K562 (cell line): ENCODE measurements around the gene YPEL1. TPM values are rescaled to one million over a fixed set of nuclear protein-coding genes. Genes with fewer than 3 reads are reported as not detected.

Source experiments
- BHLHE40 ChIP-seq: IDR thresholded peaks from 2 replicates; pipeline ENCODE4 v1.6.1; 2011; ENCODE audit warnings: low read length, improper control_type of control experiment
- CBX8 ChIP-seq: fragments of 200-600 bp; sonication (generic); IDR thresholded peaks from 2 replicates; pipeline ENCODE4 v1.6.1; 2012; ENCODE audit warnings: borderline replicate concordance, mixed run types, low read depth, mild to moderate bottlenecking, moderate library complexity, mixed read lengths, low read length, control low read depth, inconsistent platforms; ENCODE audit not compliant: poor library complexity, severe bottlenecking; ENCODE audit errors: extremely low read depth
- MLX ChIP-seq, 2 experiments: fragments of 450-650 bp in 1 of 2; sonication (generic) in 1 of 2; formaldehyde crosslinking; conservative IDR thresholded peaks; 2 replicates each; pipeline versions ENCODE4 v1.4.0 to v1.8.1; 2020 to 2022; ENCODE audit warnings: mild to moderate bottlenecking in 1 of 2, missing genetic modification reagents in 1 of 2
- SP2 ChIP-seq: IDR thresholded peaks from 2 replicates; pipeline ENCODE4 v1.6.1; 2011; ENCODE audit warnings: mild to moderate bottlenecking, low read depth, low read length, moderate library complexity; ENCODE audit not compliant: poor library complexity, severe bottlenecking; ENCODE audit errors: extremely low read depth
- YY1 ChIP-seq, 3 experiments: IDR thresholded peaks; 2 replicates each; pipeline ENCODE4 v1.6.1; 2011; ENCODE audit warnings: low read length in 2 of 3, mild to moderate bottlenecking in 2 of 3, moderate library complexity in 2 of 3, borderline replicate concordance in 1 of 3, control low read depth in 1 of 3, low read depth in 1 of 3; ENCODE audit not compliant: insufficient read depth in 3 of 3, insufficient replicate concordance in 2 of 3, control insufficient read depth in 1 of 3, insufficient read length in 1 of 3; ENCODE audit errors: extremely low read depth in 1 of 3
- ZMIZ1 ChIP-seq, 2 experiments: fragments of 150-350 bp in 1 of 2; IDR thresholded peaks; 2 replicates each; pipeline ENCODE4 v1.6.1; 2012 to 2016; ENCODE audit warnings: low read depth in 2 of 2, low read length in 2 of 2, mild to moderate bottlenecking in 1 of 2, moderate library complexity in 1 of 2
- polyA plus RNA-seq, 8 experiments: library from polyadenylated mRNA; depleted of rRNA in 4 of 8; stranded (reverse) in 5 of 8; unstranded in 3 of 8; fragments of >200 nt; fragmentation: Nextera tagmentation in 2 of 8; fragmentation: Illumina TruSeq in 1 of 8; extraction: Ambion mirVana in 2 of 8; extraction: Trizol in 1 of 8; gene quantifications; 2 replicates each; pipeline versions ENCODE4 v1.2.1 to v1.2.3, GENCODE V29; 2011 to 2014; ENCODE audit warnings: inconsistent platforms in 1 of 8, missing spikeins in 1 of 8
- total RNA-seq, 7 experiments: library from RNA; depleted of rRNA in 6 of 7; stranded (reverse); fragments of >200 nt in 6 of 7; fragmentation: Illumina TruSeq in 2 of 7; extraction: Trizol in 2 of 7; gene quantifications; 2 replicates each; pipeline versions ENCODE4 v1.2.1 to v1.2.3, GENCODE V29; 2011 to 2021; ENCODE audit warnings: low replicate concordance in 1 of 7

Gene YPEL1
- total and polyA plus RNA-seq, 9 of the 15 experiments (the other 6 are each of a cell fraction or from before 2014, with no cell fraction given) = 0.07 to 2.2 (median 0.46) TPM

GRCh38 chr22:21652547-21653545 is 82.7 kb downstream of the YPEL1 start (continued):
- peak in 1 of 2 experiments; percentile 18; a peak in 1 of 4 replicates for TF ChIP-seq MLX (CRISPR knock-in tag; conservative IDR thresholded peaks at IDR 0.05)
- TF ChIP-seq SP2 = peak; percentile 26
- 0 out of 2 replicates have a peak, but pooled peaks have one; percentile 4 for TF ChIP-seq BHLHE40
- TF ChIP-seq CBX8 = no peak
- TF ChIP-seq ZMIZ1 (IDR thresholded peaks at IDR 0.05; ENCODE audit: low read depth in 2 of 2, low read length in 2 of 2) = peak in 1 of 2 experiments; percentile 50; a peak in 2 of 4 replicates
- no peak for TF ChIP-seq YY1 (IDR thresholded peaks at IDR 0.05; ENCODE audit: borderline replicate concordance in 1 of 3, control insufficient read depth in 1 of 3, extremely low read depth in 1 of 3, insufficient read depth in 3 of 3, insufficient read length in 1 of 3, insufficient replicate concordance in 2 of 3, low read depth in 1 of 3, low read length in 2 of 3)
